GM13977 (cell line): ENCODE measurements around the gene FBXL15.

Source experiments
- DNase-seq: peaks from one replicate; pipeline ENCODE4 v3.0.0; 2012; ENCODE audit warnings: low spot score
- in situ Hi-C: fragments of 300-500 bp; cut with MboI; formaldehyde crosslinking; loops from one replicate; pipeline ENCODE4 v1.12.0; 2022; ENCODE audit warnings: low sequenced_read_pairs, low pct_unique_long_range_greater_than_20kb, mixed read lengths, inconsistent platforms; ENCODE audit not compliant: unreplicated experiment
- TF ChIP-seq, protein P1 (sequence below): IDR thresholded peaks from 2 replicates; pipeline ENCODE4 v1.5.1; 2012; ENCODE audit warnings: mild to moderate bottlenecking, control low read depth; ENCODE audit not compliant: insufficient read depth; ENCODE audit errors: extremely low read depth, missing control alignments

The FBXL15 gene

DNA sequence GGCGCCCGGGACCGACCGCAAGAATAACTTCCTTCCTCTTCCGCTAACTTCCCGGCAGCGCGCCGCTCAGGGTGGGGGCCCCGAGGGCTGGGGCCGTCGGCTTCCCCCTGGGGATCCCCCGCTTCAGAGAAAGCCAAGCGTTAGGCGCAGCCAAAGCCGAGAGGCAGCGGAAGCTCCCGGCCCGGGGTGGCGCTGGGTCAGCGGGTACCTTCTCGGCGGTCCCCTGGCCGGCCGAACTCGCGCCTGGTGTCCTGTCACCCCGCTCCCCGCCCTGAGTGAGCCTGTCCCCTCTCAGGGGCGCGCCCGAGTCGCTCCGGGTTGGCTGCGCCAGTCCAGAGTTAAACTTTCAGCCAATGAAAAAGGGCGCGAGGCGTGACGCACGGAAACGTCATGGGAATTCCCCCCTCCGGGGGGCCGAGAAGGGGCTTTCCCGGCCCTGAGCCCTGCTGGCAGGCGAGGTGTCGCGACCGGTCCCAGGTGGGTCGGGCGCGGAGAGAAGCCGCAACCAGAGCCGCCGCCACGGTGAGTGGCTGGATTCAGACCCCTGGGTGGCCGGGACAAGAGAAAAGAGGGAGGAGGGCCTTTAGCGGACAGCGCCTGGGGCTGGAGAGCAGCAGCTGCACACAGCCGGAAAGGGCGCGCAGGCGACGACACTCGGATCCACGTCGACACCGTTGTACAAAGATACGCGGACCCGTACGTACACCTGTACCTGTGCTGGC, 26.4 kb upstream of the FBXL15 start:
- in situ Hi-C loops, result no loop called here
- TF ChIP-seq, protein P1, sequence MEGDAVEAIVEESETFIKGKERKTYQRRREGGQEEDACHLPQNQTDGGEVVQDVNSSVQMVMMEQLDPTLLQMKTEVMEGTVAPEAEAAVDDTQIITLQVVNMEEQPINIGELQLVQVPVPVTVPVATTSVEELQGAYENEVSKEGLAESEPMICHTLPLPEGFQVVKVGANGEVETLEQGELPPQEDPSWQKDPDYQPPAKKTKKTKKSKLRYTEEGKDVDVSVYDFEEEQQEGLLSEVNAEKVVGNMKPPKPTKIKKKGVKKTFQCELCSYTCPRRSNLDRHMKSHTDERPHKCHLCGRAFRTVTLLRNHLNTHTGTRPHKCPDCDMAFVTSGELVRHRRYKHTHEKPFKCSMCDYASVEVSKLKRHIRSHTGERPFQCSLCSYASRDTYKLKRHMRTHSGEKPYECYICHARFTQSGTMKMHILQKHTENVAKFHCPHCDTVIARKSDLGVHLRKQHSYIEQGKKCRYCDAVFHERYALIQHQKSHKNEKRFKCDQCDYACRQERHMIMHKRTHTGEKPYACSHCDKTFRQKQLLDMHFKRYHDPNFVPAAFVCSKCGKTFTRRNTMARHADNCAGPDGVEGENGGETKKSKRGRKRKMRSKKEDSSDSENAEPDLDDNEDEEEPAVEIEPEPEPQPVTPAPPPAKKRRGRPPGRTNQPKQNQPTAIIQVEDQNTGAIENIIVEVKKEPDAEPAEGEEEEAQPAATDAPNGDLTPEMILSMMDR, result no peak
- peak; percentile 98 for DNase-seq

DNA sequence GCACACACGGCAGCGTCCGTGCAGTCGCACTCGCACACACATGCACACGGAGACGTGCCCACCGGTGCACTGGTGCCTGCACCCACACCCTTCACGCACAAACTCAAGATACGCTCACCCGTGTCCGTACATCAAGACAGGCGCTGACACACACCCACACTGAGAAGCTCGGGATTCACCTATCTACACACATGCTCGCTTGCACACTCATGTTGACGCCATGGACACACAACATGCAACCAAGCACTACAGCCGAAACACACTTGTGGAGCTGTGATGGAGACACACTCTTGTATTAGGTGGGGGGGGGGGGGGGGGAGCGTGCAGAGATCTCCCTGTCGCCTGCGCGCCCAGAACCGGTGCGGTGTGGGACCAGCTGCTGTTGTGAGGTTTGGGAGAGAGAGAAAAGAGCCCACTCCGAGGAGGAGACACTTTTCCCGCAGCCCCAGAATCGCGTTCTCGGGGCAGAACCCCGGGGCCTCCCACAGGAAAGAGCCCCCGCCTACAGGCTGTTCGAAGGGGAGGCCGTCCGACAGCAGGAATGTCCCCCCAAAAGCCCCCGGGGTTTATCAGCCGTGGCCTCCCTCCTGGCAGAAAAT, 25.7 kb upstream of the FBXL15 start:
- DNase-seq, result peak; percentile 70
- in situ Hi-C loops, result no loop called here
- TF ChIP-seq, protein P1, result no peak

DNA sequence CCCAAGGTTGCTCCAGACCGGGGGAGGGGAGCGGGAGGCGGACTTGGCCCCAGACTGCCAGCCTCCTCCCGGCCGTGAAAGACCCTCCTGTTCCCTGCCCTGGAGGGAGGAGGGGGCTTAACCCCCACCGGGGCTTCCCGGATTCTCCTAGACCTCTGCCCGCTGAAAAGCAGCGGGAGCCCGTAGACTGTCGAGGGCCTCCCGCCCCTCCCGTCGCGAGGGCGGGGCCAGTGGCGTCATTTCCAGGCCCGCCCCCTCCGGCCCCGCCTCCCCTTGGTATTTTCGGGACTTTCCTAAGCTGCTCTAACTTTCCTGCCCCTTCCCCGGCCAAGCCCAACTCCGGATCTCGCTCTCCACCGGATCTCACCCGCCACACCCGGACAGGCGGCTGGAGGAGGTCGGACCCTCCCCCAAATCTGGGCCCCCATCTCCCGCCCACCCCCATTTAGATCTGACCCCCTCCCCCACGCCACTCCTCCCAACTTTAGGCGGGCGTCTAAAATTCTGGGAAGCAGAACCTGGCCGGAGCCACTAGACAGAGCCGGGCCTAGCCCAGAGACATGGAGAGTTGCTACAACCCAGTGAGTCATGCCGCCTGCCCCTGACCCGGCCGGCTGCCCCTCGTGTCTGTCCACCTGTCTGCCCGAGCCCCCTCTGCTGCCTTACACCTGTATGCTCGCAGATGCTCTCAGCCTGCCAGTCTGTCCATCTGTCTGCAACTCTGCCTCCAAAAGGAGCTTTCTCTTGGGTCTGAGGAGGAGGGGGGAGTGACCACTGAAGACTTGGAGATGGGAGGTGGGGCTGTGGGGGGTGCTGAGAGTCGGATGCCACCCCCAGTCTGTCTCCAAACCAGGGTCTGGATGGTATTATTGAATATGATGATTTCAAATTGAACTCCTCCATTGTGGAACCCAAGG, 25.0 kb upstream of the FBXL15 start, which contains the start of gene NFKB2:
NFKB2 (plus strand) TSS at position 306 of the 917 bp plus-strand sequence; CDS start at position 561, 255 bp downstream.
- in situ Hi-C loops, result no loop called here
- TF ChIP-seq, protein P1, result no peak
- DNase-seq, result peak; percentile 95

DNA sequence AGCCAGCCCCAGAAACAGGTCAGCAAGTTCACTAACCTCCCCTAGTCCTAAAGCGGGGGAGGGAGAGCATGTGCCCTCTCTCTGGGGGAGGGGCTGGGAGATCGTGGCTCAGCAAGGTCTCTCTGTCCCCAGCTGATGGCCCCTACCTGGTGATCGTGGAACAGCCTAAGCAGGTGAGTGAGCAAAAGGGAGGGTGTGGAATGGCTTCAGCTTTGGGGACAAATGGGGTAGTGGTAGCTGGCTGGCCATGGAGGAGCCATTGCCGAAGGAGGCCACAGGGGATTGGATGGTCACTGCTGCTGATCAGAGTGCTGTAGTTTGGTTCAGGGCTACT, 24.4 kb upstream of the FBXL15 start:
- in situ Hi-C loops, result no loop called here
- TF ChIP-seq, protein P1, result no peak
- no peak for DNase-seq

DNA sequence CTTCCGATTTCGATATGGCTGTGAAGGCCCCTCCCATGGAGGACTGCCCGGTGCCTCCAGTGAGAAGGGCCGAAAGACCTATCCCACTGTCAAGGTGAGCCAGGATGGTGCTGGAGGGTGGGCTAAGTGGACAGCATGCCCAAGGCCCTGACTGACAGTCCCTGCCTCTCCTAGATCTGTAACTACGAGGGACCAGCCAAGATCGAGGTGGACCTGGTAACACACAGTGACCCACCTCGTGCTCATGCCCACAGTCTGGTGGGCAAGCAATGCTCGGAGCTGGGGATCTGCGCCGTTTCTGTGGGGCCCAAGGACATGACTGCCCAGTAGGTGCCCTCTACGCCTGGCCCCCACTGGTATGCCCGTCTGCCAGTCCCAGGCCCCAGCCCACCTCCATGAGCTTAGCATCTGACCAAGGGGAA, 23.9 kb upstream of the FBXL15 start:
- TF ChIP-seq, protein P1, result no peak
- DNase-seq, result no peak
- in situ Hi-C loops, result no loop called here

DNA sequence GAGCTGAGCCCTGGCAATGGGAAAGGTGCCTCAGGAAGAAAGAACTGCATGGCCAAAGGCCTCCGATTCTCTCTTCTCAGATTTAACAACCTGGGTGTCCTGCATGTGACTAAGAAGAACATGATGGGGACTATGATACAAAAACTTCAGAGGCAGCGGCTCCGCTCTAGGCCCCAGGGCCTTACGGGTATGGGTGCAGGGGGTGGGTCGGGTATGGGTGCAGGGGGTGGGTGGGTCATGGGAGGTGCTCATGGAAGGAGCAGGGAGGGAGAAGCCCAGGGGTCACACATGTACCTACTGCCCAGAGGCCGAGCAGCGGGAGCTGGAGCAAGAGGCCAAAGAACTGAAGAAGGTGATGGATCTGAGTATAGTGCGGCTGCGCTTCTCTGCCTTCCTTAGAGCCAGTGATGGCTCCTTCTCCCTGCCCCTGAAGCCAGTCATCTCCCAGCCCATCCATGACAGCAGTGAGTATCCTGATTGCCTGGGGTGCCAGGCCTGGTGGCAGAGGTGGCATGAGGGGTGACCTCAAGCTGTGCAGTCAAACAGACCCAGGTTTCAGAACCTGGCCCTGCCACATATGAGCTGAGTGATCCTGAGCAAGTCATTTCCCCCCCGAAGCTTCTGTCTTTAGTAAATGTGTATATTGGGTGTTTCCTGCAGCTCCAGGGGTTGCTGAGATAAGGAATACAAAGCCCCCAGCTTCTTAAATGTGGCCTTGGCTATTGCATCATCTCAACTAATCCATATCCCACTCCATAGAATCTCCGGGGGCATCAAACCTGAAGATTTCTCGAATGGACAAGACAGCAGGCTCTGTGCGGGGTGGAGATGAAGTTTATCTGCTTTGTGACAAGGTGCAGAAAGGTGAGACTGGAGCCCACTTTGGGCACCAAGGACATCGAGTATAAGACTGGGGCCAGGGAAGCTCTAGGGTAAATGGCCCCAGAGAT, 23.1 kb upstream of the FBXL15 start:
- TF ChIP-seq, protein P1, result no peak
- DNase-seq, result no peak
- in situ Hi-C loops, result no loop called here
